Psoas muscle (tissue), 8 donors: ENCODE measurements around the gene ZNF165. TPM values are rescaled to one million over a fixed set of nuclear protein-coding genes. Genes with fewer than 3 reads are reported as not detected.

ENCODE experiments used
- ATAC-seq, 4 donors: fragments of 200-7000 bp; cut with Tn5 transposase; one replicate each; pipeline ENCODE4 v1.9.1; 2020; ENCODE audit warnings: moderate library complexity in 3 of 4, mild to moderate bottlenecking in 2 of 4
- DNase-seq, 2 donors: peaks; one replicate each; pipeline ENCODE4 v3.0.0-alpha.2; 2020
- H3K27ac ChIP-seq: fragments of 200-600 bp; one replicate; pipeline ENCODE4 v1.8.0; 2022
- H3K27me3 ChIP-seq, 3 donors: fragments of 200-600 bp in 1 of 3; one replicate each; pipeline versions ENCODE4 v1.6.1 to v1.8.0; 2013 to 2022; ENCODE audit warnings: low read length in 2 of 3, mild to moderate bottlenecking in 2 of 3, moderate library complexity in 1 of 3; ENCODE audit not compliant: insufficient read depth in 3 of 3
- H3K36me3 ChIP-seq, 2 donors: fragments of 200-600 bp in 1 of 2; one replicate each; pipeline versions ENCODE4 v1.6.1 to v1.8.0; 2013 to 2022; ENCODE audit warnings: low read depth in 1 of 2, mild to moderate bottlenecking in 1 of 2, moderate library complexity in 1 of 2; ENCODE audit not compliant: insufficient read depth in 1 of 2
- H3K4me1 ChIP-seq: fragments of 200-600 bp; one replicate; pipeline ENCODE4 v1.8.0; 2022
- H3K4me3 ChIP-seq: fragments of 200-600 bp; one replicate; pipeline ENCODE4 v1.8.0; 2022; ENCODE audit warnings: mild to moderate bottlenecking
- H3K9me3 ChIP-seq: fragments of 200-600 bp; one replicate; pipeline ENCODE4 v1.8.0; 2022
- CTCF ChIP-seq: fragments of 200-600 bp; IDR thresholded peaks from one replicate; pipeline ENCODE4 v1.8.0; 2022; ENCODE audit warnings: antibody characterized with exemption
- WGBS, 3 donors: extraction: QIAGEN DNeasy Blood & Tissue Kit; methylation state at CpG; one replicate each; pipeline versions ENCODE4 v1.1.6 to v1.1.7; 2013; 5-methylcytosine and 5-hydroxymethylcytosine counted together
- intact Hi-C, 2 donors: fragments of 100-400 bp; cut with DNase I; formaldehyde crosslinking; loops; one replicate each; pipeline versions ENCODE4 v1.11.0 to v1.14.2; 2022
- polyA plus RNA-seq, 3 donors: library from polyadenylated mRNA; stranded (reverse); fragments of 200-250 nt; gene quantifications; one replicate each; pipeline ENCODE4 v1.2.3, GENCODE V29; 2013
- total RNA-seq, 4 donors: library from RNA; stranded (reverse); fragmentation: NEBNext Ultra II Directional in 2 of 4; extraction: Animal tissue kit (Norgen Biotek cat#: 25700) in 2 of 4; gene quantifications; one replicate each; pipeline versions ENCODE4 v1.2.1 to v1.2.4, GENCODE V29; 2021 to 2023
- donor health status: healthy with polysubstance abuse.
- donor health status: DM: no; HTN: no; CAD: no; lungs with moderate emphysema.
- donor health status: Bipolar disorder and iron deficiency.
- donor health status: healthy.
- donor health status: DM: yes; HTN: yes; CAD: no.
- donor health status: DM: no; HTN: no; CAD: no.
- donor health status: DM: no; HTN: no; CAD: no.
- donor health status: DM: yes; HTN: yes; CAD: no.

ZNF165 gene
- total and polyA plus RNA-seq, 7 donors: 0.14 to 0.48 (median 0.31) TPM; not detected in 1

GRCh38 chr6:28136585-28137504 is 56.5 kb downstream of the ZNF165 start:
- H3K27ac ChIP-seq: peak overlapping the region; percentile 90
- TF ChIP-seq CTCF: no peak
- peaks cover 13% of the 10 kb centered on the region for H3K4me1 ChIP-seq
- DNase-seq: peak; percentile 91 to 96
- intact Hi-C loops: loop anchor here (1.0 to 5.0 kb wide), 5 partner anchors 115 to 220 kb away; partner anchors contain the start of genes ZKSCAN4 (in 2 of the 2), ZSCAN26 (in 1 of the 2) and ZSCAN31 (in 1 of the 2)
- peak overlapping the region; percentile 90 for H3K4me3 ChIP-seq
- peak; percentile 92 to 94 (median 93) for ATAC-seq
- no peaks in the 10 kb centered on the region for H3K27me3 ChIP-seq
- H3K9me3 ChIP-seq: no peaks in the 10 kb centered on the region
- WGBS, 3 donors: 0% methylated on average over 58 of the region's 58 CpGs
- peaks cover 0 to 14% of the 10 kb centered on the region in 2 donors for H3K36me3 ChIP-seq

- intact Hi-C loops: loop anchor here (2.0 to 5.0 kb wide), 4 partner anchors 115 to 219 kb away; partner anchors contain the start of genes ZKSCAN4 (in 1 of the 2), ZSCAN26 (in 1 of the 2) and ZSCAN31 (in 1 of the 2)
- 2% methylated on average over 6 of the region's 6 CpGs for WGBS, 3 donors
- H3K27me3 ChIP-seq: no peaks in the 10 kb centered on the region
- H3K36me3 ChIP-seq: peaks cover 0 to 7% of the 10 kb centered on the region in 2 donors
- TF ChIP-seq CTCF: no peak
- peaks cover 14% of the 10 kb centered on the region for H3K4me1 ChIP-seq
- ATAC-seq (no peak), DNase-seq (no peak)
- H3K4me3 ChIP-seq: peak overlapping the region; percentile 90
- H3K9me3 ChIP-seq: no peaks in the 10 kb centered on the region
- H3K27ac ChIP-seq: peak overlapping the region; percentile 90
These were observed 57.2 kb downstream of the ZNF165 start for GRCh38 chr6:28137505-28137981.

Other genes starting within 250 kb of the ZNF165 start
- gene OR2B2, start 168.2 kb upstream of the ZNF165 start, total RNA-seq: not detected
- not detected for gene OR2B2, start 168.2 kb upstream of the ZNF165 start, polyA plus RNA-seq
- gene OR2B6, start 123.3 kb upstream of the ZNF165 start, total RNA-seq: not detected
- under 1 TPM in 1 of 3 donors, not detected in 2; 0.06 TPM for gene OR2B6, start 123.3 kb upstream of the ZNF165 start, polyA plus RNA-seq
- gene ZSCAN16, start 44.0 kb downstream of the ZNF165 start, total RNA-seq: 1 to 10 TPM in 3 of 4 donors, under 1 TPM in 1; 0.96 to 3.1 (median 1.7) TPM
- 1 to 10 TPM; 1.7 to 7.1 (median 3.1) TPM for gene ZSCAN16, start 44.0 kb downstream of the ZNF165 start, polyA plus RNA-seq
- gene ZKSCAN8, start 61.3 kb downstream of the ZNF165 start, total RNA-seq: 10 to 100 TPM in 2 of 4 donors, 1 to 10 TPM in 2; 7.7 to 12.5 (median 9.2) TPM
- gene ZKSCAN8, start 61.3 kb downstream of the ZNF165 start, polyA plus RNA-seq: 1 to 10 TPM; 1.6 to 8.2 (median 3.1) TPM
- gene ZSCAN9, start 144.7 kb downstream of the ZNF165 start, total RNA-seq: 1 to 10 TPM; 5.2 to 6.9 (median 6.3) TPM
- 10 to 100 TPM in 1 of 3 donors, 1 to 10 TPM in 2; 3.9 to 10.4 (median 7.4) TPM for gene ZSCAN9, start 144.7 kb downstream of the ZNF165 start, polyA plus RNA-seq
- gene ZKSCAN4, start 171.7 kb downstream of the ZNF165 start, total RNA-seq: 1 to 10 TPM; 1.0 to 2.2 (median 1.8) TPM
- 1 to 10 TPM in 2 of 3 donors, under 1 TPM in 1; 0.83 to 2.2 (median 1.2) TPM for gene ZKSCAN4, start 171.7 kb downstream of the ZNF165 start, polyA plus RNA-seq
- gene NKAPL, start 178.7 kb downstream of the ZNF165 start, total RNA-seq: 1 to 10 TPM; 5.0 to 9.4 (median 6.0) TPM
- 10 to 100 TPM in 2 of 3 donors, 1 to 10 TPM in 1; 8.1 to 27.3 (median 17.1) TPM for gene NKAPL, start 178.7 kb downstream of the ZNF165 start, polyA plus RNA-seq
- gene ZSCAN26, start 186.6 kb downstream of the ZNF165 start, total RNA-seq: 10 to 100 TPM in 2 of 4 donors, 1 to 10 TPM in 2; 6.9 to 12.9 (median 10.1) TPM
- gene ZSCAN26, start 186.6 kb downstream of the ZNF165 start, polyA plus RNA-seq: 1 to 10 TPM; 4.2 to 8.0 (median 6.4) TPM
- 1 to 10 TPM in 3 of 4 donors, under 1 TPM in 1; 0.93 to 2.6 (median 1.3) TPM for gene PGBD1, start 201.0 kb downstream of the ZNF165 start, total RNA-seq
- 1 to 10 TPM in 1 of 3 donors, under 1 TPM in 2; 0.62 to 1.3 (median 0.79) TPM for gene PGBD1, start 201.0 kb downstream of the ZNF165 start, polyA plus RNA-seq